ENCODE measurements around the gene SRBD1.
"Not testable (repeated sequence)": the region's sequence is repeated elsewhere in the genome, so short reads cannot be mapped to it uniquely, and the experiment has no call there.

Gene SRBD1

DNA sequence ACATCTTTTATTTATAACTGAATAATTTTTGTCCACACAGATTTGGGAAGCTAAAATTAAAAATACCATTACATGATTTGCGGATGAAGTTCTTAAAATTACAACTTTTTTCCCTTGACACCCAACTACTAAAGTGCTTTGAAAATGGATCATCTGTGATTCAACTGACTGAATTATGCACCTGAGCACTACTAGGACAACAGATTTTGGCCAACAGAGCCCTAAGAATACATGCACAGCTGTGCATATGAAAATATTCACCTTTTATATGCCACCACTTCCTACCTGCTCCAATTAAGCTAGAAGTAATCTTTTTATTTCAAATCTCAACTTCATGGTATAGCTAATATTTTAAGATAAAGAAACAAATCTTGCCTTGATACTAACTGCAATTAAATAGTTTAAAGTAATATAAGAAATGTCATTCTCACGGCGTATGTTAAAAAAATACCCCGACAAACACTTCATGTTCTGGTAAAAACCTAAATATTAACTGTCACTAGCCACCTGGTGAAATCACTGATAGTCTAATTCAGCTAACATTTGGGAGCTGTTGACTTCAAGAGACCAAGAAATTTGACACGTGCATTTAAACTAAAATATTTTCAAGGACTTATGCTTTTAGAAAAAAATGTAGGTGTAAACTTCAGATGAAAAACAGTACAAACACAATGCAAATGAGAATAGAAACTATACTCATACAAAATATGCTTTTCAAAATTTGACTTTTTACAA is 153.7 kb downstream of the SRBD1 start:
- no peak for DNase-seq

GRCh38 chr2:45452866-45453265 is 158.2 kb downstream of the SRBD1 start:
- no peak for DNase-seq

DNA sequence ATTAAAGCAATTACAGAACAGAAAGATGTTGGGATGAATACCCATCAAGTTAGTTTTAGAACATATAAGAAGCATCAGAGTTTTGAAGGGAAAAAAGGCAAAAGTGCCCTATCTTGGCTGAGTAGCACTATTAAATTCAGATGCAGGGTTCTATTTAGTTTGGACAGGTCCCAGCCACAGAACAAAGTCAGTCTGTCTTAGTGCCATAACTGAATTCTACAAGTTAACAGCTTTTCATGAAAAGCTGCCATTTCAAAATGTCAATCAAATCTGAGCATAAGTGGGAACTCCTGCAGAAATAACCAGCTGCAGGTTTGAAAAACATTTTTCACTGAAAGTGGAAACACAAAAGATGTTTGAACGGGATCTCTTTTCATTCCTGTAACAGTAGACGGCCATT is 160.4 kb downstream of the SRBD1 start:
- no peak for DNase-seq

DNA sequence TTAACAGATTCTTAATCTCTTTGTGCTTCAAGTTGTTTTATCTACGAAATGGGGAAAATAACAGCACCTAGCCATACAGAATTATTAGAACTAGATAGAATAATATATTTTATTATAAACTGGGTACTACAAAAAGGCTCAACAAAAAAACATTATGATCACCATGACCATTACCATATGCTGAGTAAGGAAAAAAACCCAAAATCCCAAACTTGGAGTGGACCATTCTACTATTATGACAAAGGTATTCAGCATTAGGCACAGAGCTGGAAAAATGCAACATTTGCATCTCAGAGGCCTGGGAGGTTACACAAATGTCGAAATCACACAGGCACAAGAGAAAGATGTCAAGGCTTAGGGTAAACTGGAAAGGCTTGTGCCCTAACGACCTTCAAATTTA is 162.8 kb downstream of the SRBD1 start:
- no peak for DNase-seq

DNA sequence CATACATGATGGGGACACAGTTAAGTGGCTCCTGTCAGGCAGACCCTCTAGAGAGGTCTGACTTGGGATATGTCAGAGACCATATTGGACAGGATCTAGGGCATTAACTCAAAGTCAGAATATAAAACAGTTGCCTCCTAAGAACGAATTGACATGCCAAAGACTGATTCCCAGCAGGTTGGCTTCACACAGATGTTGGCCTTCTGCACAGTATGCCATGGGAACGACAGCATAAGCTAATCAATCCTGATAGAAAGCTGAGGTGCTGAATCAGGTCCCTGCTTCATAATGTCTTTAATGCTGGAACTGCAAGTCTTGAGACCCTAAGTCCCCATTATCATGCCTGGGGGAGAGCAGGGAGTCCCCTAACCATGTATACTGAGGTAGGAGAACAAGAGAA is 165.1 kb downstream of the SRBD1 start:
- DNase-seq = no peak

DNA sequence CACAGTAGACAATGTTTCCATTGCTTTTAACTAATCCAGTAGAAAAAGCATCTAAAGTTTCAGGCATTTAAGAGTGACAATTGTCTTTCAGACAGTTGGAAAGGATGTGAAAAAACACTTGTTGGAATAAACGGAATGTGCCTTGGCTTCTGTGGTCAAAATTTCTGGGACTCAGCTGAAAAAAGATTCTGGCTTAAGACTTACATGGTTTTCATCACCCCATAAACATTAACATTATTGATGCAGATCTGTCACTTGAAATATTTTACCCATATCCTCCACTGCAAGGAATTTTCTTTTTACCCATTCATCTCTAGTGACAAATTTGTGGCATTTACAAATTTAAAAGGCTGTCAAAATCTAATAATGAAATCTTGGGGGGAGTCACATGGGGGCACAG is 166.0 kb downstream of the SRBD1 start:
- DNase-seq = no peak

GRCh38 chr2:45443012-45443411 is 168.1 kb downstream of the SRBD1 start:
- DNase-seq = no peak

DNA sequence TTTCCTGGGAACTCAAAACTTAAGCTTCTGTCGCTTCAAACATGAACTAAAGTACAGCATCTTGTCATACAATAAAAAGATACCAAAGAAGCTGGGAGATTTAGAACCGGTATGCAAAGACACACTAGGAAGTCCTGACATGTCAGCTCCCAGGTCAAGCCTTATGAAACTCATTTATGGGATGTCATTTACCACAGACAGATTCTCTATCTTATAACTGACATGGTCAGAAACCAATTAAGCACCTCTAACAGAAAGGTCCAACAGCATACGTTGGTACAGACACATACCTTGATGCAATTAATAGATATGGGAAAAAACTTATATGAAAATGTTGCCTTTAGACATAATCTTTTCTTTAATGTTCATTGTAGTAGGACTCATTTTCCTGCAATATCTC is 169.0 kb downstream of the SRBD1 start:
- no peak for DNase-seq

DNA sequence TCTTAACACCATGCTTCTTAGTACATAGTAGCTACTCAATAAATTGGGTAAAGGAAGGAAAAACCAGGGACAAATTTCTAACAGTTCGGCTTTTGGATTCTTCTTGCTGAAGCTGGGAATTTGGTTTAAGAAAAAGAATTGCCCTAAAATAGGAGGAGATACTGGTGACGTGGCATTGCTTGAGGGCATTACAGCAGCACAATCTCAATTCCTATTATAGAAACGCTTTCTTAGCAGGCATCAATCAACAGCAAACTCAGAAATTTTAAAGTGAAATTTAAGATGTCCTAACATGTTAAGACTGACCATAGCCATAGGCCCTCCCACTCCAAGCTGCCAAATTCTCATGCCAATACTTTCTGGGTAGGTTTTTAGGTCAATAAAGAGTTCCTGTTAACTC is 169.5 kb downstream of the SRBD1 start:
- DNase-seq = no peak

DNA sequence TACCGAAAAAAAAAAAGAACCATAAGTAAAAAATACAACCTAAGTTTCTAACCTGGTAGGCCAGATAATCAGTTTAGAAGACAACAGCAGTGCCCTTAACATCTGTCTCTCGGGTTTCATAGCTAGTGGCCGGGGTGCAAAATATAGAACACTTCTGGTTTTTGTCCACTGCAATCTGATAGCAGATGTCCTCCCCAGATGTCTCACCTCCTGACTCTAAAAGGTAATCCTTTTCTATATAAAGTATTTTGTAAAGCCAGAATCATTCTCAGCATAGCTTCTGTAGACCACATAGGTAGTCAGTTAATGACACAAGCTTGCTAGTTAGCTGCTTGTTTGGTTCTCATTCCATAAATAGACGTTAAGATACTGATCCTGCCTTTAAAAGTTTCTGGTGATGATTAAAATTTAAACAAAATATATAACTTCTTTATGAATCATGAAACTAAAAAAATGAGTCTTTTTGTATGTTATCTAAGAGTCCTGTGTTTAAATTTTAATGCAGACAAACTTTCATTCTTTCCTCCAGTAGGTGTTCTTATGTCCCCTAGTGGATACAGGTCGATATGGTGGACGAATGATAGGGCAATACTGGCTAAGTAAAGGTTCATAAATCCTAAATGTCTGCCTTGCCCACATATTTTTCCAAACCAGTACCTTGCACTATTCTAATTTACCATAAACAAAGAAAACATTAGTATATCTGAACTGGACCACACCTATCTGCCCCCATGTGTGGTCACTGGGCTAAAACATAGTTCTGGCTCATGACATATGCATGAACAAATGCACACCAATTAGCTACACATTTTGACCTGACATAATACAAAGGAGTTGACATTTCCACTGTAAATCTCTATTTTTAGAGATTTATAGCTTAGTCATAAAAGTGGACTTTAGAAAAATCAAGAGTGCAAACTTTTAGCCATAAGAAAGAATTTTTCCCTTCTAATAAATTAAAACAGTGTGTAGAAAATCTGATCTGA is 171.0 kb downstream of the SRBD1 start:
- no peak for DNase-seq

DNA sequence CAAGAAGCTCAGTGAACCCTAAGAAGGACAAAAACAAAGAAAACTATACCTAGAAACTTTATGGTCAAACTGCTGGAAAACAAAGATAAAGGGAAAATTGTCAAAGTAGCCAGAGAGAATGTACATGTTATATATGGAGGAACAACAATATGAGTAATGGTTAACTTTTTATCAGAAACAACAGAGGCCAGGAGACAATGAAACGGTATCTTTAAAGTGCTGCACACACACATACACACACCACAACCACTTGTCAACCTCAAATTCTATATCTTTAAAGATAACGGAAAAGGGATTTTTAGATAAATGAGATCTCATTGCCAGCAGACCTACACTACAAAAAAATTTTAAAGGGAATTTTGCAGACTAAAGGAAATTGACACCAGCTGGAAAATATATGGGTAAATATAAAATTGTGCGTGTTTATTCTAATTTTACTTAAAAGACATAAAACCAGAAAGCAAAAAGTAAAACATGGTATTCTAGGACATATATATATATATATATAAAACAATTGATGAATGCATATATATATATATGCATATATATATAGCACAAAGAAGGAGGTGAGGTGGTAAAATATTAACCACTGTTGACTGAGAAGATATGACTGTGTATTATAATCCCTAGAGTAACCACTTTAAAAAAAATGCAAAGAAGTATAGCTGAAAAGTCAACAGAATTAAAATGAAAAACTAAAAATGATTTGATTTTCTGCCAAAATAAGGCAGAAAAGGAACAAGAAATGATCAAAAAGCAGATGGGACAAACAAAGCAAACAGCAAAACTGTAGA is 172.0 kb downstream of the SRBD1 start:
- DNase-seq = no peak

DNA sequence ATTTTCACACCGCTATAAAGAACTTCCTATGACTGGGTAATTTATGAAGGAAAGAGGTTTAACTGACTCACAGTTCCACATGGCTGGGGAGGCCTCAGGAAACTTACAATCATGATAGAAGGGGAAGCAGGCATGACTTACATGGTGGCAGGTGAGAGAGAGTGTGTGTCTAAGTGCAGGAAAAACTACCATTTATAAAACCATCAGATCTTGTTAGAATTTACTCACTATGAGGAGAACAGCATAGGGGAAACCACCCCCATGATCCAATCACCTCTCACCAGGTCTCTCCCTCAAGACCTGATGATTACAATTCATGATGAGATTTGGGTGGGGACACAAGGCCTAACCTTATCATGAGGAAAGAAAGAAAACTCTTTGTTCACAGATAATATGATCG is 174.6 kb downstream of the SRBD1 start:
- DNase-seq = no peak

DNA sequence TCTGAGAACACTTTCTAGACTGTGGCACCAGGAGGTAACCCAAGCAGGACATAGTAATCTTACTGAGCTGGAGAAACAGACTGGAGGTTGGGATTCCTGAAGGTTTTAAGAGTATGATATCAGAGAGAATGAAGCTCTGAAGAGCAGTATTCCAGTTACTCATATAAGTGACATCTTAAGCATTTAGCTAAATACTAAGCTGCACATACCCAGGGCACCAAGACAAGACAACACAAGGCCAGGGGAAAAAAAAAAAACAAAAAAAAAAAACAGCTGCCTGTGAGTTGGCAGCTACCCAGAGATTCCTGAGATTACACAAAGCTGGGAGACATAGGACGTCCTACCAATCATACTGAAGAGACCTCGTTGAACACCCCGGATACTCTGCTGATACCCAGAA is 175.8 kb downstream of the SRBD1 start:
- no peak for DNase-seq

DNA sequence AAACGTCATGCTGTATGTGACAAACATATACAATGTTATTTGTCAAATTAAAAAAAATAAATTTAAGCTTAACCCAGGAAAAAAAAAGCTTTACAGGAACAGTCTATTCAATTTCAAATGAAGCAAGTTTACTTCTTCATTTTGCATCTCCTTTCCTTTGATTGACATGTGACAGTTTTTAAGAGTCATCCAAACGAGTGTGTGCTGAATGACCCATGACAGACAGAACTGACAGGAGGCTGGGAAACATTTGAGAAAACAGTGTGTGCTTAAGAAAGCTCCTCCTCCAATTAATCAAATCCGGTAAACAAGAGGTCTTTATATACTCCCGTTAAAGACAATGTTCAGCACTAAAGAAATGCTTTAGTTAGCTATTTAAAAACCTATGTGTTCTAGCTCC is 177.7 kb downstream of the SRBD1 start:
- DNase-seq = no peak

- DNase-seq = no peak
These were observed 178.7 kb downstream of the SRBD1 start for GRCh38 chr2:45432406-45432805.

- DNase-seq = not testable (repeated sequence)
These were observed 185.0 kb downstream of the SRBD1 start for GRCh38 chr2:45426025-45426424.

- DNase-seq = no peak
These were observed 188.1 kb downstream of the SRBD1 start for GRCh38 chr2:45422921-45423320.

- DNase-seq = no peak
These were observed 192.5 kb downstream of the SRBD1 start for GRCh38 chr2:45418532-45418931.

DNA sequence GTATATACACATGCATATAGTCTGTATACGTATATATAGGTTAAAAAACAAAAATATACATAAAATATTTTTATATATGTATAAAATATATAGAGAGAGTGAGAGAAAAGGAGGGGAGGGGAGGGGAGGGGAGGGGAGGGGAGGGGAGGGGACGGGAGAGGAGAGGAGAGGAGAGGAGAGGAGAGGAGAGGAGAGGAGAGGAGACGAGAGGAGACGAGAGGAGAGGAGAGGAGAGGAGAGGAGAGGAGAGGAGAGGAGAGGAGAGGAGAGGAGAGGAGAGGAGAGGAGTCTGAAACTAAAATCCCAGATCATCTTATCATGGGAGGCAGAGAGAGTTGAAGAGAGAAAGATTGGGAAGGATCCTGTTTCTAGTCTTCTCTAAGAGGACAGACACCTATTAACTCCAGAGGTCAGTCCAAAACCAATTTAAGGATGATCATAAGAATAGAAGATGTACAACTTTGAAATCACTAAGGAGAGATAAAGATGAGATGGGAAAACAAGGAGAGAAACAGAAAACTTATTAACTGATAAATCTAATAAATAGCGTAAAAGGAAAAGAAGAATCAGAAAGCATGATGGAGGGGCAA is 195.4 kb downstream of the SRBD1 start:
- DNase-seq = no peak

DNA sequence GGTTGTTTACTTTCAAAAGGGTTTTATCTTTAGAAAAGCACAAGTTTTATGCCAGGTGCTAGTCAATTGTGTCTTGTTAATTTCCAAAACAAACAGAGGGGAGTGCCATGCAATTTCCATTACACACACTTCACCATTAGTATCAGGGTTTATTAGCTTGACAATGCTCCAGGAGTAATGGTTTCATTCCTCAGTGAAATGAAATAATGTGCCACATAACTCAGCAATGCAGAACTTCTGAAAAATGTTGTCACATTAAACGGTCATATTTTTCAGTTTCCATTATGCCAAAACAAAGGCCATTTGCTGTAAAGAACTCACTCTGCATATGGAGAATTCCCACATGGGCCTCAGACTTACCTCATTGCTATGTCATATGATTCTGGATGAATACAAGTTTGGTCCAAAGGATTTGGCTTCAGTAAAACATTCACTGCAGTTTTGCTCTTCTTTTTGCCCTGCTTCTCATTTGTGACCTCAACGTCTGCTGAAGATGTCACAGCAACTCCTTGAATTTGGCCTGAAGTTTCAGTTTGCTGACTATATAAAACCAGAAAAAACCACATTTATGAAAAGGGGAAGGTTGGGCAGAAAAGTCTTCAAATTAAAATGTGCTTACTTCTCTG is 198.2 kb downstream of the SRBD1 start:
- no peak for DNase-seq

- no peak for DNase-seq
These were observed 201.4 kb downstream of the SRBD1 start for GRCh38 chr2:45409677-45410076.

GRCh38 chr2:45406621-45407020 is 204.4 kb downstream of the SRBD1 start:
- no peak for DNase-seq
